HEK293 (cell line): ENCODE data around the gene EPOP.

ENCODE experiments used
- CTCF ChIA-PET: fragments of 350-600 bp; formaldehyde crosslinking; extraction: SDS; loops from one replicate; lab custom pipeline; 2021; ENCODE audit warnings: antibody characterized with exemption; lab: Yijun Ruan, JAX
- POLR2A ChIA-PET: fragments of 300-600 bp; formaldehyde crosslinking; extraction: SDS; loops from one replicate; lab custom pipeline; 2020; ENCODE audit warnings: antibody characterized with exemption, inconsistent platforms; lab: Yijun Ruan, JAX
- H3K27ac ChIP-seq: fragments of 200-500 bp; sonication (Bioruptor generic); 2 replicates; pipeline ENCODE4 v1.5.1; 2014; ENCODE audit warnings: low read depth, low read length, control low read depth, inconsistent platforms; ENCODE audit errors: extremely low read depth
- H3K36me3 ChIP-seq, 2 experiments: fragments of 200-500 bp in 1 of 2; sonication (Bioruptor generic) in 1 of 2; 1 replicate in 1 of 2; 2 replicates in 1 of 2; pipeline ENCODE4 v1.5.1; 2014 to 2017; ENCODE audit warnings: inconsistent platforms in 2 of 2, low read length in 2 of 2; ENCODE audit not compliant: control insufficient read depth in 2 of 2, insufficient read depth in 1 of 2
- H3K4me1 ChIP-seq: fragments of 200-500 bp; sonication (Bioruptor generic); 2 replicates; pipeline ENCODE4 v1.5.1; 2014; ENCODE audit warnings: mild to moderate bottlenecking, low read length, inconsistent platforms; ENCODE audit not compliant: control insufficient read depth, insufficient read depth
- H3K4me3 ChIP-seq: 2 replicates; pipeline ENCODE4 v1.5.1; 2011; ENCODE audit warnings: low read depth, mild to moderate bottlenecking, control low read depth, low read length, moderate library complexity
- H3K9me3 ChIP-seq: fragments of 200-500 bp; sonication (Bioruptor generic); 2 replicates; pipeline ENCODE4 v1.5.1; 2014; ENCODE audit warnings: low read depth, low read length, inconsistent platforms; ENCODE audit not compliant: control insufficient read depth, insufficient read depth
- EGR2 ChIP-seq: fragments of 450-650 bp; formaldehyde crosslinking; IDR thresholded peaks from 2 replicates; pipeline ENCODE4 v1.5.1; 2016; ENCODE audit warnings: low read depth, missing biosample characterization, missing genetic modification characterization
- KLF9 ChIP-seq: fragments of 450-650 bp; formaldehyde crosslinking; IDR thresholded peaks from 2 replicates; pipeline ENCODE4 v1.5.1; 2016; ENCODE audit warnings: missing biosample characterization, missing genetic modification characterization, low read depth
- PRDM1 ChIP-seq: fragments of 450-650 bp; formaldehyde crosslinking; IDR thresholded peaks from 2 replicates; pipeline ENCODE4; 2016; ENCODE audit warnings: missing biosample characterization, missing genetic modification characterization
- PRDM4 ChIP-seq: fragments of 450-650 bp; formaldehyde crosslinking; IDR thresholded peaks from 2 replicates; pipeline ENCODE4 v1.5.1; 2017; ENCODE audit warnings: missing biosample characterization, missing genetic modification characterization
- SCRT1 ChIP-seq: fragments of 450-650 bp; formaldehyde crosslinking; IDR thresholded peaks from 2 replicates; pipeline ENCODE4 v1.5.1; 2016; ENCODE audit warnings: missing biosample characterization, missing genetic modification characterization, borderline replicate concordance
- YY1 ChIP-seq: fragments of 450-650 bp; formaldehyde crosslinking; IDR thresholded peaks from 2 replicates; pipeline ENCODE4 v1.5.1; 2018; ENCODE audit warnings: missing biosample characterization, missing genetic modification characterization
- ZBTB17 ChIP-seq: fragments of 450-650 bp; formaldehyde crosslinking; IDR thresholded peaks from 2 replicates; pipeline ENCODE4 v1.5.1; 2016; ENCODE audit warnings: missing biosample characterization, missing genetic modification characterization
- ZBTB21 ChIP-seq: fragments of 450-650 bp; formaldehyde crosslinking; IDR thresholded peaks from 2 replicates; pipeline ENCODE4 v1.5.1; 2017; ENCODE audit warnings: missing biosample characterization, missing genetic modification characterization
- ZNF138 ChIP-seq: fragments of 450-650 bp; formaldehyde crosslinking; IDR thresholded peaks from 2 replicates; pipeline ENCODE4 v1.5.1; 2016; ENCODE audit warnings: missing biosample characterization, missing genetic modification characterization, borderline replicate concordance
- ZNF23 ChIP-seq: fragments of 450-650 bp; formaldehyde crosslinking; IDR thresholded peaks from 2 replicates; pipeline ENCODE4 v1.5.1; 2016; ENCODE audit warnings: missing biosample characterization, missing genetic modification characterization, borderline replicate concordance
- ZNF561 ChIP-seq: fragments of 450-650 bp; IDR thresholded peaks from 2 replicates; pipeline ENCODE4 v1.5.1; 2018; ENCODE audit warnings: missing biosample characterization, missing genetic modification characterization, borderline replicate concordance
- ZNF785 ChIP-seq: fragments of 450-650 bp; formaldehyde crosslinking; IDR thresholded peaks from 2 replicates; pipeline ENCODE4 v1.5.1; 2016; ENCODE audit warnings: missing biosample characterization, missing genetic modification characterization
- ZSCAN30 ChIP-seq: fragments of 450-650 bp; IDR thresholded peaks from 2 replicates; pipeline ENCODE4 v1.5.1; 2018; ENCODE audit warnings: missing biosample characterization, mild to moderate bottlenecking, missing genetic modification characterization, moderate library complexity
- TF ChIP-seq, protein P1 (sequence below): fragments of 450-650 bp; formaldehyde crosslinking; IDR thresholded peaks from 2 replicates; pipeline ENCODE4 v1.5.1; 2016; ENCODE audit warnings: missing biosample characterization, missing genetic modification characterization
- TF ChIP-seq, protein P2 (sequence below): IDR thresholded peaks from 2 replicates; pipeline ENCODE4 v1.6.1; 2011; ENCODE audit warnings: mild to moderate bottlenecking, low read depth, low read length, borderline replicate concordance
- TF ChIP-seq, protein P3 (sequence below): fragments of 450-650 bp; formaldehyde crosslinking; IDR thresholded peaks from 2 replicates; pipeline ENCODE4 v1.5.1; 2016; ENCODE audit warnings: missing biosample characterization, missing genetic modification characterization

EPOP gene

DNA sequence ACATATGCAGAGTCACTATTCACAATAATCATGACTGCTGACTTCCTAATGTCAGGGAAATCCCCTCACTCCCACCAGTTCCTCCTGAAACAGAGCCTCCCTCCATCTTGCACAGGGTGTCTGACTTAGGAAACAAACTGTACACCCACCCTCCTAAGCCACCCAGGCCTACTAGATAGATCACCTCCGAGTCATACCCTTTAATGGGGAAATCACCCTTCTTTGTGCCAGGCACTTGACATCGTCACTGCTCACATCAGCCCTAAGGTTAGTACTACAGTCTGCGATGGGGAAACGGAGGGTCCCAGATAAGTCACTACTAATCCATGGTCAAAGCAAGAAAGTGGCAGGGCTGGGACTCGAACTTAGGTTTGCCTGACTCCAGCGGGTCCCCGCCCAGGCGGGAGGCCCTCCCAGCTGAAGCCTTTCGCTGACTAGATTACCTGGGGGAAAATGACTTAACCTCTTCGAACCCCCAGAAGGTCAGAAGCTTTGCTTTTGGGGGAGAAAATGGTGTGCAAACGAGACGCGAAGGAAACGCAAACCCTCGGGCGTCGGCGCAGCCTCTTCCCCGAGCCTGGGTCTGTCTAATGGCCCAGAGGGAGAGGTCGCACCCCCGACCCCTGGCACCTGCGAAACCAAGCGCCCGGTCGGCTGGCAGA is 26.9 kb upstream of the EPOP start (continued):
- 0 out of 2 replicates have a peak, but pooled peaks have one; percentile 22 for TF ChIP-seq PRDM1 (tag by site-specific recombination)
- TF ChIP-seq, protein P1, sequence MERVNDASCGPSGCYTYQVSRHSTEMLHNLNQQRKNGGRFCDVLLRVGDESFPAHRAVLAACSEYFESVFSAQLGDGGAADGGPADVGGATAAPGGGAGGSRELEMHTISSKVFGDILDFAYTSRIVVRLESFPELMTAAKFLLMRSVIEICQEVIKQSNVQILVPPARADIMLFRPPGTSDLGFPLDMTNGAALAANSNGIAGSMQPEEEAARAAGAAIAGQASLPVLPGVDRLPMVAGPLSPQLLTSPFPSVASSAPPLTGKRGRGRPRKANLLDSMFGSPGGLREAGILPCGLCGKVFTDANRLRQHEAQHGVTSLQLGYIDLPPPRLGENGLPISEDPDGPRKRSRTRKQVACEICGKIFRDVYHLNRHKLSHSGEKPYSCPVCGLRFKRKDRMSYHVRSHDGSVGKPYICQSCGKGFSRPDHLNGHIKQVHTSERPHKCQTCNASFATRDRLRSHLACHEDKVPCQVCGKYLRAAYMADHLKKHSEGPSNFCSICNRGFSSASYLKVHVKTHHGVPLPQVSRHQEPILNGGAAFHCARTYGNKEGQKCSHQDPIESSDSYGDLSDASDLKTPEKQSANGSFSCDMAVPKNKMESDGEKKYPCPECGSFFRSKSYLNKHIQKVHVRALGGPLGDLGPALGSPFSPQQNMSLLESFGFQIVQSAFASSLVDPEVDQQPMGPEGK (tag by site-specific recombination): peak; percentile 11
- TF ChIP-seq ZNF138 (tag by site-specific recombination): no peak
- peak; percentile 38; the same call in 1 of the 2 replicates for TF ChIP-seq ZSCAN30
- no peak for TF ChIP-seq YY1 (tag by site-specific recombination)
- TF ChIP-seq EGR2 (tag by site-specific recombination): peak; percentile 71
- TF ChIP-seq ZBTB17 (tag by site-specific recombination): peak; percentile 45; the same call in 1 of the 2 replicates
- TF ChIP-seq ZBTB21: 0 out of 2 replicates have a peak, but pooled peaks have one; percentile 14
- 0 out of 2 replicates have a peak, but pooled peaks have one; percentile 14 for TF ChIP-seq KLF9

GRCh38 chr17:38698760-38699159 is 24.0 kb upstream of the EPOP start:
- TF ChIP-seq SCRT1: no peak
- TF ChIP-seq ZNF785: no peak
- TF ChIP-seq ZNF23 (tag by site-specific recombination): no peak
- TF ChIP-seq, protein P2, sequence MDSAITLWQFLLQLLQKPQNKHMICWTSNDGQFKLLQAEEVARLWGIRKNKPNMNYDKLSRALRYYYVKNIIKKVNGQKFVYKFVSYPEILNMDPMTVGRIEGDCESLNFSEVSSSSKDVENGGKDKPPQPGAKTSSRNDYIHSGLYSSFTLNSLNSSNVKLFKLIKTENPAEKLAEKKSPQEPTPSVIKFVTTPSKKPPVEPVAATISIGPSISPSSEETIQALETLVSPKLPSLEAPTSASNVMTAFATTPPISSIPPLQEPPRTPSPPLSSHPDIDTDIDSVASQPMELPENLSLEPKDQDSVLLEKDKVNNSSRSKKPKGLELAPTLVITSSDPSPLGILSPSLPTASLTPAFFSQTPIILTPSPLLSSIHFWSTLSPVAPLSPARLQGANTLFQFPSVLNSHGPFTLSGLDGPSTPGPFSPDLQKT: no peak
- TF ChIP-seq ZNF561 (tag by site-specific recombination): no peak
- TF ChIP-seq, protein P3, sequence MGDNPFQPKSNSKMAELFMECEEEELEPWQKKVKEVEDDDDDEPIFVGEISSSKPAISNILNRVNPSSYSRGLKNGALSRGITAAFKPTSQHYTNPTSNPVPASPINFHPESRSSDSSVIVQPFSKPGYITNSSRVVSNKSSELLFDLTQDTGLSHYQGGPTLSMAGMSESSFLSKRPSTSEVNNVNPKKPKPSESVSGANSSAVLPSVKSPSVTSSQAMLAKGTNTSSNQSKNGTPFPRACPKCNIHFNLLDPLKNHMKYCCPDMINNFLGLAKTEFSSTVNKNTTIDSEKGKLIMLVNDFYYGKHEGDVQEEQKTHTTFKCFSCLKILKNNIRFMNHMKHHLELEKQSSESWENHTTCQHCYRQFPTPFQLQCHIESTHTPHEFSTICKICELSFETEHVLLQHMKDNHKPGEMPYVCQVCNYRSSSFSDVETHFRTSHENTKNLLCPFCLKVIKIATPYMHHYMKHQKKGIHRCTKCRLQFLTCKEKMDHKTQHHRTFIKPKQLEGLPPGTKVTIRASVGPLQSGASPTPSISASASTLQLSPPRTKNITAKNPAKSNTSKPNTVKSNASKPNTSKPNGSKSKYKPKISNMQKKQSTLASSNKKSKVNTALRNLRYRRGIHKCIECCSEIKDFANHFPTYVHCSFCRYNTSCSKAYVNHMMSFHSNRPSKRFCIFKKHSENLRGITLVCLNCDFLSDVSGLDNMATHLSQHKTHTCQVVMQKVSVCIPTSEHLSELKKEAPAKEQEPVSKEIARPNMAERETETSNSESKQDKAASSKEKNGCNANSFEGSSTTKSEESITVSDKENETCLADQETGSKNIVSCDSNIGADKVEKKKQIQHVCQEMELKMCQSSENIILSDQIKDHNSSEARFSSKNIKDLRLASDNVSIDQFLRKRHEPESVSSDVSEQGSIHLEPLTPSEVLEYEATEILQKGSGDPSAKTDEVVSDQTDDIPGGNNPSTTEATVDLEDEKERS (tag by site-specific recombination): no peak
- no peak for TF ChIP-seq PRDM4
- TF ChIP-seq, all 188 proteins: peak for 0
- H3K36me3 ChIP-seq: no peaks in the 10 kb centered on the region
- 0 out of 2 replicates have a peak, but pooled peaks cover 5% of the 10 kb centered on the region for H3K4me1 ChIP-seq
- H3K9me3 ChIP-seq: no peaks in the 10 kb centered on the region
- ChIA-PET CTCF (interaction anchor here (0.6 to 0.7 kb wide), 2 partner anchors 13 to 455 kb away, joined by 3 to 4 read pairs; no protein-coding TSS in a partner anchor), POLR2A (interaction anchor here (0.7 kb wide), 2 partner anchors 11 to 1654 kb away, joined by 3 read pairs; no protein-coding TSS in a partner anchor)
- no peak overlapping the region for H3K27ac ChIP-seq
- H3K4me3 ChIP-seq: no peak overlapping the region
